WTC11 (cell line): ENCODE measurements around the gene HECTD4. TPM values are rescaled to one million over a fixed set of nuclear protein-coding genes. Genes with fewer than 3 reads are reported as not detected.
A peak's percentile ranks its signal among the peaks of the same experiment; 100 is the strongest.
"Not testable (repeated sequence)": the region's sequence is repeated elsewhere in the genome, so short reads cannot be mapped to it uniquely, and the experiment has no call there.

Experiments used
- ATAC-seq: fragments of 200-7000 bp; cut with Tn5 transposase; 2 replicates; pipeline ENCODE4 v1.10.0; 2021; ENCODE audit warnings: mild to moderate bottlenecking, moderate library complexity
- CTCF ChIA-PET: fragments of 300-600 bp; sonication (Branson Sonifier 250); formaldehyde crosslinking; loops from one replicate; lab custom pipeline; 2021; ENCODE audit warnings: antibody characterized with exemption; lab: Charles Lee
- POLR2A ChIA-PET: fragments of 350-600 bp; sonication (Branson Sonifier 250); formaldehyde crosslinking; loops from one replicate; lab custom pipeline; 2021; ENCODE audit warnings: antibody characterized with exemption; lab: Charles Lee
- DNase-seq: peaks from one replicate; pipeline ENCODE4 v3.0.0; 2021; ENCODE audit warnings: low spot score
- H3K27ac Mint-ChIP-seq: 2 replicates; pipeline ENCODE4 v1.8.0; 2021; ENCODE audit warnings: mixed read lengths
- H3K27me3 Mint-ChIP-seq: 2 replicates; pipeline ENCODE4 v1.8.0; 2021; ENCODE audit warnings: low read depth, mild to moderate bottlenecking, moderate library complexity, mixed read lengths
- H3K36me3 Mint-ChIP-seq: 2 replicates; pipeline ENCODE4 v1.8.0; 2021; ENCODE audit warnings: mixed read lengths
- H3K4me1 Mint-ChIP-seq: 2 replicates; pipeline ENCODE4 v1.8.0; 2022; ENCODE audit warnings: mixed read lengths
- H3K4me3 Mint-ChIP-seq: 2 replicates; pipeline ENCODE4 v1.8.0; 2021; ENCODE audit warnings: mild to moderate bottlenecking, moderate library complexity, mixed read lengths
- H3K9me3 Mint-ChIP-seq: 2 replicates; pipeline ENCODE4 v1.8.0; 2021; ENCODE audit warnings: mixed read lengths
- AFF4 ChIP-seq: sonication (generic); formaldehyde crosslinking; IDR thresholded peaks from 2 replicates; pipeline ENCODE4 v1.8.1; 2023; ENCODE audit warnings: mild to moderate bottlenecking, missing genetic modification reagents, borderline replicate concordance
- CREB1 ChIP-seq: sonication (generic); formaldehyde crosslinking; IDR thresholded peaks from 2 replicates; pipeline ENCODE4 v1.8.0; 2023; ENCODE audit warnings: mild to moderate bottlenecking, missing genetic modification reagents
- CREM ChIP-seq: sonication (generic); formaldehyde crosslinking; IDR thresholded peaks from 2 replicates; pipeline ENCODE4 v1.8.1; 2022; ENCODE audit warnings: mild to moderate bottlenecking, missing genetic modification reagents, moderate library complexity
- E2F5 ChIP-seq: sonication (generic); formaldehyde crosslinking; IDR thresholded peaks from 2 replicates; pipeline ENCODE4 v1.8.1; 2022; ENCODE audit warnings: mild to moderate bottlenecking, moderate library complexity, missing genetic modification reagents
- HMGA2 ChIP-seq: fragments of 250-450 bp; sonication (Bioruptor Pico); IDR thresholded peaks from 2 replicates; pipeline ENCODE4 v1.4.0; 2021; ENCODE audit warnings: mild to moderate bottlenecking, moderate library complexity
- MXD4 ChIP-seq: fragments of 250-450 bp; sonication (Bioruptor Pico); IDR thresholded peaks from 2 replicates; pipeline ENCODE4 v1.8.0; 2021; ENCODE audit warnings: mild to moderate bottlenecking, moderate library complexity, borderline replicate concordance
- NFYB ChIP-seq: sonication (generic); formaldehyde crosslinking; conservative IDR thresholded peaks from 2 replicates; pipeline ENCODE4 v1.8.0; 2022; ENCODE audit warnings: low read depth, missing genetic modification reagents
- PRRX2 ChIP-seq: fragments of 250-450 bp; sonication (Bioruptor Pico); IDR thresholded peaks from 2 replicates; pipeline ENCODE4 v1.8.0; 2021; ENCODE audit warnings: mild to moderate bottlenecking
- TEAD1 ChIP-seq: sonication (generic); formaldehyde crosslinking; IDR thresholded peaks from 2 replicates; pipeline ENCODE4 v1.8.0; 2022; ENCODE audit warnings: mild to moderate bottlenecking, missing genetic modification reagents
- ZBTB21 ChIP-seq: sonication (generic); formaldehyde crosslinking; IDR thresholded peaks from 2 replicates; pipeline ENCODE4 v1.8.1; 2023; ENCODE audit warnings: mild to moderate bottlenecking, missing genetic modification reagents, borderline replicate concordance
- ZNF671 ChIP-seq: fragments of 250-450 bp; sonication (Bioruptor Pico); IDR thresholded peaks from 2 replicates; pipeline ENCODE4 v1.8.0; 2021; ENCODE audit warnings: mild to moderate bottlenecking
- total RNA-seq: library from RNA; stranded (reverse); gene quantifications from 3 replicates; pipeline ENCODE4 v1.2.3, GENCODE V29; 2021
- TF ChIP-seq, protein P1 (sequence below): fragments of 250-450 bp; sonication (Bioruptor Pico); IDR thresholded peaks from 2 replicates; pipeline ENCODE4 v1.9.0; 2021; ENCODE audit warnings: mild to moderate bottlenecking
- TF ChIP-seq, protein P2 (sequence below): sonication (generic); formaldehyde crosslinking; IDR thresholded peaks from 2 replicates; pipeline ENCODE4 v1.8.1; 2022; ENCODE audit warnings: mild to moderate bottlenecking, missing genetic modification reagents, moderate library complexity, borderline replicate concordance

The HECTD4 gene
- total RNA-seq, 1 experiment from 2014 or later, result 31.7 TPM

DNA sequence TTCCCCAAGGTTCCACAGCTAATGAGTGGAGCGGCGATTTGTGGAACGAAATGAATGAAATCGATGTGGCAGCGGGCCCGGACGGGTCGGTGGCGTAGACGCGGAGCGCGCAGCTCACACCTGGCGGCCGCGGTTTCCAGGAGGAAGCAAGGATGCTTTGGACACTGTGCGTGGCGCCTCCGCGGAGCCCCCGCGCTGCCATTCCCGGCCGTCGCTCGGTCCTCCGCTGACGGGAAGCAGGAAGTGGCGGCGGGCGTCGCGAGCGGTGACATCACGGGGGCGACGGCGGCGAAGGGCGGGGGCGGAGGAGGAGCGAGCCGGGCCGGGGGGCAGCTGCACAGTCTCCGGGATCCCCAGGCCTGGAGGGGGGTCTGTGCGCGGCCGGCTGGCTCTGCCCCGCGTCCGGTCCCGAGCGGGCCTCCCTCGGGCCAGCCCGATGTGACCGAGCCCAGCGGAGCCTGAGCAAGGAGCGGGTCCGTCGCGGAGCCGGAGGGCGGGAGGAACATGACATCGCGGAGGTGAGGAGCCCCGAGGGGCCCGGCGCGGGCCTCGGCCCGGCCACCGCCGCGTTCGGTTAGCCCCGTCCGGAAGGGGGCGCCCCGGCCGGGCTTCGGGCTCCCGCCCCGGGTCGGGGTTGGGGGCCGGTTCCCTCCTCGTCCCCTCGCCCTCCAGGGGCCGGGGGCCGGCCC, 36.5 kb upstream of the HECTD4 start, which contains the start of gene PTPN11 (continued):
- TF ChIP-seq CREB1 (CRISPR knock-in tag) (peak; percentile 92; the same call in 1 of the 2 replicates), ZNF671 (no peak), ZBTB21 (0 out of 2 replicates have a peak, but pooled peaks have one; percentile 74), HMGA2 (no peak)

GRCh38 chr12:112418273-112418607, 36.0 kb upstream of the HECTD4 start:
- peaks cover 6% of the 10 kb centered on the region for H3K27me3 Mint-ChIP-seq
- H3K9me3 Mint-ChIP-seq, result no peaks in the 10 kb centered on the region
- CTCF ChIA-PET, result interaction anchor here (1.3 kb wide), 1 partner anchor 220 kb away, joined by 5 read pairs; no protein-coding TSS in a partner anchor
- TF ChIP-seq E2F5, result 0 out of 2 replicates have a peak, but pooled peaks have one; percentile 6
- TF ChIP-seq MXD4 (CRISPR knock-in tag), result no peak
- POLR2A ChIA-PET, result interaction anchor here (0.5 to 1.0 kb wide), 2 partner anchors 311 to 404 kb away, joined by 3 read pairs; no protein-coding TSS in a partner anchor
- H3K36me3 Mint-ChIP-seq, result no peaks in the 10 kb centered on the region
- peaks cover 17% of the 10 kb centered on the region for H3K4me1 Mint-ChIP-seq
- peak overlapping the region; percentile 95 for H3K4me3 Mint-ChIP-seq
- no peak for ATAC-seq
- peak overlapping the region; percentile 96 for H3K27ac Mint-ChIP-seq
- peak; percentile 14 for DNase-seq

DNA sequence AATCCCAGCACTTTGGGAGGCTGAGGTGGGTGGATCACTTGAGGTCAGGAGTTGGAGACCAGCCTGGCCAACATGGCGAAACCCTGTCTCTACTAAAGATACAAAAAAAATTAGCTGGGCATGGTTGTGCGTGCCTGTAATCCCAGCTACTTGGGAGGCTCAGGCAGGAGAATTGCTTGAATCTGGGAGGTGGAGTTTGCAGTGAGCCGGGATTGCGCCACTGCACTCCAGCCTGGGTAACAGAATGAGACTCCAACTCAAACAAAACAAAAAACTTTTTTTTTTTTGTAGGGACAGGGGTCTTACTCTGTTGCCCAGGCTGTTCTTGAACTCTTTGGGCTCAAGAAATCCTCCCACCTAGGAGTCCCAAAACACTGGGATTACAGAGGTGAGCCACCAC, 33.2 kb upstream of the HECTD4 start:
- H3K4me3 Mint-ChIP-seq, H3K9me3 Mint-ChIP-seq, ATAC-seq, H3K27ac Mint-ChIP-seq, H3K27me3 Mint-ChIP-seq, H3K4me1 Mint-ChIP-seq, DNase-seq, POLR2A ChIA-PET, H3K36me3 Mint-ChIP-seq, CTCF ChIA-PET: not testable (repeated sequence)

DNA sequence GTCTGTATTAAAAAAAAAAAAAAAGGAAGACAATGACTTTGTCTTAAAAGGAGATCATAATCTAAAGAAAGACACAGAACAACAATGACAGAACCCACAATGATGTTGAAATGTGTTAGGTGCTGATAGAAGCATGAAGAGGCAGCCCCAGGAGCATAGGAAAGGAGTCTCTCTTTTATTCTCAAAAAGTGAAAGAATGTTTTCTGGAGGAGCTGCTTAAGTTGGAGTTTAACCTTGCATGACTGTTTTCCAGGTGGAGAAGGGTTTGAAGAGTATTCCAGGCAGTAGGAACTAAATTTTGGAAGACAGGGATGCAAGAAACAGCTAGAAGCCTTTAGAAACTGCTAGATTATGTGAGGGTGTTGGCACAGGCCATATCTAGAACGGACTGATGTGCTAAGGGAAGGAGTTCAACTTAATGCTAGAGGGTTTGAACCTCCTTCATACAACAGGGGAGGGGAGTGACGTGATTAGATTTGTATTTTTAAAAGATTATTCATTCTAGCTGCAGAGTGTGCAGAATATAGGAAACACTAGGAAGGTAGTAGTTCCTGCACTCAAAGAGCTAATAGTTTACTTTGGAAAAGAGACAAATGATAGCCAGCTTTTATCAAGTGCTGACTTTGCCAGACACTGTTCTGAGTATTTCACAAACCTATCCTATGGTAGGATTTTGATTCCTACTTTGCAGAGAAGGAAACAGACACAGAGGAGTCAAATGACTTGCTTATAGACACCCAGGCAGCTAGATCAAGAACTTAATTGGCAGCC, 31.8 kb upstream of the HECTD4 start:
- peaks cover 3% of the 10 kb centered on the region; the same call in 1 of the 2 replicates for H3K36me3 Mint-ChIP-seq
- H3K9me3 Mint-ChIP-seq, result no peaks in the 10 kb centered on the region
- TF ChIP-seq AFF4 (no peak), PRRX2 (CRISPR knock-in tag) (no peak), CREM (CRISPR knock-in tag) (no peak)
- TF ChIP-seq, protein P1, sequence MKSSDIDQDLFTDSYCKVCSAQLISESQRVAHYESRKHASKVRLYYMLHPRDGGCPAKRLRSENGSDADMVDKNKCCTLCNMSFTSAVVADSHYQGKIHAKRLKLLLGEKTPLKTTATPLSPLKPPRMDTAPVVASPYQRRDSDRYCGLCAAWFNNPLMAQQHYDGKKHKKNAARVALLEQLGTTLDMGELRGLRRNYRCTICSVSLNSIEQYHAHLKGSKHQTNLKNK (CRISPR knock-in tag), result no peak
- CTCF ChIA-PET, result interaction anchor here (1.1 kb wide), 1 partner anchor 216 kb away, joined by 5 read pairs; no protein-coding TSS in a partner anchor
- no peak overlapping the region for H3K4me3 Mint-ChIP-seq
- no peak overlapping the region for H3K27ac Mint-ChIP-seq
- DNase-seq, result no peak
- POLR2A ChIA-PET, result interaction anchor here (1.0 kb wide), 1 partner anchor 401 kb away, joined by 4 read pairs; the partner anchor contains the start of genes ERP29 and TMEM116
- no peak for ATAC-seq
- H3K27me3 Mint-ChIP-seq, result peaks cover 6% of the 10 kb centered on the region
- no peaks in the 10 kb centered on the region for H3K4me1 Mint-ChIP-seq

GRCh38 chr12:112409906-112410244, 27.6 kb upstream of the HECTD4 start:
- POLR2A ChIA-PET, result no interaction called here
- ATAC-seq, result no peak
- no peaks in the 10 kb centered on the region for H3K9me3 Mint-ChIP-seq
- H3K27ac Mint-ChIP-seq, result no peak overlapping the region
- peak overlapping the region; percentile 100 for H3K4me3 Mint-ChIP-seq
- peaks cover 45% of the 10 kb centered on the region for H3K36me3 Mint-ChIP-seq
- CTCF ChIA-PET, result interaction anchor here (1.3 to 2.8 kb wide), 2 partner anchors 22 to 212 kb away, joined by 3 to 15 read pairs; no protein-coding TSS in a partner anchor
- peaks cover 19% of the 10 kb centered on the region for H3K4me1 Mint-ChIP-seq
- H3K27me3 Mint-ChIP-seq, result peaks cover 5% of the 10 kb centered on the region
- no peak for TF ChIP-seq TEAD1
- no peak for TF ChIP-seq NFYB
- TF ChIP-seq ZBTB21, result no peak
- TF ChIP-seq, protein P2, sequence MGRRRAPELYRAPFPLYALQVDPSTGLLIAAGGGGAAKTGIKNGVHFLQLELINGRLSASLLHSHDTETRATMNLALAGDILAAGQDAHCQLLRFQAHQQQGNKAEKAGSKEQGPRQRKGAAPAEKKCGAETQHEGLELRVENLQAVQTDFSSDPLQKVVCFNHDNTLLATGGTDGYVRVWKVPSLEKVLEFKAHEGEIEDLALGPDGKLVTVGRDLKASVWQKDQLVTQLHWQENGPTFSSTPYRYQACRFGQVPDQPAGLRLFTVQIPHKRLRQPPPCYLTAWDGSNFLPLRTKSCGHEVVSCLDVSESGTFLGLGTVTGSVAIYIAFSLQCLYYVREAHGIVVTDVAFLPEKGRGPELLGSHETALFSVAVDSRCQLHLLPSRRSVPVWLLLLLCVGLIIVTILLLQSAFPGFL (CRISPR knock-in tag), result no peak
- TF ChIP-seq, all 79 proteins: peak for 0
- DNase-seq, result no peak
